ENCODE results near the gene SFSWAP.
"Not testable (repeated sequence)": the region's sequence is repeated elsewhere in the genome, so short reads cannot be mapped to it uniquely, and the experiment has no call there.

SFSWAP gene

DNA sequence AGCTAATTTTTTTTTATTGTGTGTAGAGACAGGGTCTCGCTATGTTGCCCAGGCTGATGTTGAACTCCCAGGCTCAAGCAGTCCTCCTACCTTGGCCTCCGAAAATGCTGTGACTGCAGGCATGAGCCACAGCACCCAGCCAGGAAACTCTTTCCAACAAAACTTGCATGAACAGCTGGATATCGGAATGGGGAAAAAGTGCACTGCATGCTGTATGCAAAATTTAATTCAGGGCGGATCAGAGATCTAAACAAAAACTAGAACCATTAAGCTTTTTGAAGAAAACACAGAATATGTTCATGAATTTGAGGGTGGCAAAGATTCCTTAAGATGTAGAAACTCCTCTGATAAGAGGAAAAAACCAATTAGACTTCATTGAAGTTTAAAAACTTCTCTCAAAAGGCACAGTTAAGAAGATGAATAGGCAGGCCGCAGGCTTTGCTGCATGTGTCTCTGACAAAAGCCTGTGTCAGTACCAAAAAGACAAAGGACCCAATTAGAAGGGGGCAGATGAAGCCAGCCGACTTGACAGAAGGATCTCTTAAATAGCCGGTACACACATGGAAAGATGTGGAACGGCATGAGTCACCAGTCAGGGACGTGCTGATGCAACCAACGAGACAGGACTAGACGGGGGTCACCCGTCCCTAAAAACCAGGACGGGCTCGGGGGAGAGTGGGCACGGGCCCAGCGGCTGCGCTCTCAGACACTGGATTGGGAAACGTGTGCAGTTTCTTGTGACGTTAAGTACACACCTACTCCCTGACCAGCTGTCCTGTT is 82.5 kb downstream of the SFSWAP start:
- no peak for DNase-seq (ENCODE audit: low spot score)

DNA sequence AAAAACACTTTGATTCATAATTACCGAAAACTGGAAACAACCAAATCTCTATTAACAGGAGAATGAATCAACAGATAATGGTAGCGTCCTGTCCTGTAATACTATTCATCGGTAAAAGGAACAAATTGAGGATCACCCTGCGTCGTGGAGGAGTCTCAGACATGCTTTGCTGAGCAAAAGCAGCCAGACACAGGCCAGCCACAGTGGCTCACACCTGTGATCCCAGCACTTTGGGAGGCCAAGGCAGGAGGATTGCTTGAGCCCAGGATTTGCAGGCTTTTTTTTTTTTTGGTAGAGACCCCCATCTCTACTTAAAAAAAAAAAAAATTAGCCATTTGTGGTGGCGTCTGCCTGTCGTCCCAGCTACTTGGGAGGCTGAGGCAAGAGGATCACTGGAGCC is 83.2 kb downstream of the SFSWAP start:
- DNase-seq (ENCODE audit: low spot score): no peak

DNA sequence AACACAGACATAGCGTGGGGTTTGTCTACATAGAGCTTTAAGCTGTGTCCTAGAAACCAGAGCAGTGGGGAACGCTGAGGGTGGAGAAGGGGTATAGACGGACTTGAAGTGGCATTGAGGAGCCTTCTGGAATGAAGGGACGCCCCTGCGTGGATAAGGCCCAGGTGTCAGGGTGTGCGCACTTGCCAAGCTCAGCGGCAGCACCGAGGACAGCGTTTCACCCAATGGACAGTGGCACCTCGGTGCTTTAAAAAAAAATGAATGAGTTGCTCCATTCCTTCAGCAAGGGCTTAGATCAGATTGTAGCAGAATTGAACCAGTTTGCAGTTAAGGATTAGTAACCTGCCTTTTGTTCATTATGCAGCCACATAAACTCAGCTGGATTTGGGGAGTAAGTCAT is 83.7 kb downstream of the SFSWAP start:
- DNase-seq (ENCODE audit: low spot score): no peak

DNA sequence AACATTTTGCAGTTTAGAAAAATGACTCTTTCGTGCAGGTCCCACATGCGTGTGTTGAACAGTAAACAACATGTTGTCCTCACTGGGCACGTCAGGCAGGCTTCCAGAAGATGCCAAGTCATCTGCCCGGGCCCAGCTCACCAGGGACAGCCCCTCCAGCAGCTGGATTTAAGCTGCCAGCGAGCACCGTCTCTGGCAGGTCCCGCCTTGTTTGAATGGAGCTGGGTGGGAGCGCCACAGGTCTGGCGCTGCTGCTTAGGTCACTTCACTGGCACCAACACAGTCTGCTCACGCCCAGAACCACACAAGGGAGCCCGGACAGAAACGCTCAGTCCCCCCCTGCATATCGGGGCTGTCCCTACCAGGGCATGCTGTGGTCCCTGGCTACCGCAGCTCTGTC is 84.2 kb downstream of the SFSWAP start:
- no peak for DNase-seq (ENCODE audit: low spot score)

DNA sequence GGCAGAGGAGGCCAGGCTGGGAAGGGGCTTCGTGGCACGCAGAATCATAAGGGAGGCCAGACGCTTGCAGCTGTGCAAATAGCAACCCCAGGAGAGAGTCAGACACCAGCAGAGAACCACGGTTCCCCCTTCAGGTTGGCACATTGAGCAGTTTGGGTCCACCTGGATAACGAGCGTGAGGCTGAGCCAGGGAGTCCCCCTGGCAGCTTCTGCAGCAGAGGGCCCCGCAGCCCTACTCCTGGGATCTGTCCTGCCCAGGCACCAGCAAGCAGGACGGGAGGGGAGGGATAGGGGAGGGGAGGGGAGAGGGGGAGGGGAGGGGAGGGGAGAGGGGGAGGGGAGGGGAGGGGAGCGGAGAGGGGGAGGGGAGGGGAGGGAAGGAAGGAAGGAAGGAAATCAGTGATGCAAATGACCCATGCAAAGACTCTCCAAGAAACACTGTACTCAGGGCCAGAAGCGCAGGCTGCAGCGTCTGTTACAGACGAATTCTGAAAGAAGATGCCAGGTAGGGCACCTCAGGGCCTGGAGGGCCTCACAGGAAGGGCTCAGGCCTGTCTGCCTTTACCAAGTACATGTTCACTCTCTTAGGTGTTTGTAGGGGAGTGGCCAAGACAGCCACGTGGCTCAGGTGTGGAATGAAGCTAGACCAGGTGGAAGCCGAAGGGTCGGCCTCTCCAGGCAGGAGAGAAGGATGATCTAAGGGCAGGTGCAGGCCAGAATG is 85.0 kb downstream of the SFSWAP start:
- DNase-seq (ENCODE audit: low spot score): no peak

DNA sequence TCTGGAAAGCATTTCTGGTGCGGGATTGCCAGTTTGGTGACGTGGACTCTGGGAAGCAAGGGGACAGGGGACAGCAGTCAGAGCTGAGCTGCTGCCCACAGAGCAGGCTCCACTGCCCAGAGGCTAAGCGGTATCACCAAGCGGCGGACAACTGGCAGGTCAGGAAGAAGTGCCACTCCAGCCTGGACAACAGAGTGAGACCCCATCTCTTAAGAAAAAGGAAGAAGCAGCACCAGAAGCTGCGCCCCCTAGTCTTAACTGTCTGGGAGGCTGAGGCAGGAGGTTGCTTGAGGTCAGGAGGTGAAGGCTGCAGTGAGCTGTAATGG is 85.5 kb downstream of the SFSWAP start:
- no peak for DNase-seq (ENCODE audit: low spot score)

DNA sequence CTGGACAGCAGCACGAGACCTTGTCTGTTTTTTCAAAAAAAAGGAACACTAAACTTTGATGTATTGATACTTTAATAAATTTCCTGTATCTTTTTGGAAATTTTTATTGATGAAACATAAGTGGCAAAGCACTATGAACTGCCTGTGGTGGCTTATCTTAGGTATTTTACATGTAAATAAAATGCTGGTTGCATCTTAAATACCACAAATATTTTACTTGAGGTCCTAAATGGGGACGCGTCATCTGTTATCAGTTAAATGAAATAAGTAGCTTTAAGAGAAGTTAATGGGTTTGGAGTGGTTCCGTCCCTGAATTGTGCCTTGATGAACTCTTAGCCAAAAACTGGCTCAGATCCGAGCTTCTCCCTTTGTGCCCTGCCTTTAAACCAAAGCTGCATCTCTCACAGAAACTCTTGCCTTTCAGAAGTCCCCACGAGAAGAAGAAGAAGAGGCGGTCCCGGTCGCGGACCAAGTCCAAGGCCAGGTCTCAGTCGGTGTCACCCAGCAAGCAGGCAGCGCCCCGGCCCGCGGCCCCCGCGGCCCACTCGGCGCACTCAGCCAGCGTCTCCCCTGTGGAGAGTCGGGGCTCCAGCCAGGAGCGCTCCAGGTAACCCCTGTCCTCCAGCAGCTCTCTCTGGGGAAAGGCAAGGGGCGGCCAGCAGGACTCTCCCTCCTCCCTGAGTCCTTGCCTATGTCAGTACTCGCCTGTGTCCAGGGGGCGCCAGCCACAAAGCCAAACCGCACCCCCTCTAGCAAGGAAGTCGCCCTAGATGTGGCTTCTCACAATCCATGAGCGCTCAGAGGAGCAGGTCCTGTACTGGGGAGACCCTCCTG is 86.1 kb downstream of the SFSWAP start:
- peak; percentile 17 for DNase-seq (ENCODE audit: low spot score)

DNA sequence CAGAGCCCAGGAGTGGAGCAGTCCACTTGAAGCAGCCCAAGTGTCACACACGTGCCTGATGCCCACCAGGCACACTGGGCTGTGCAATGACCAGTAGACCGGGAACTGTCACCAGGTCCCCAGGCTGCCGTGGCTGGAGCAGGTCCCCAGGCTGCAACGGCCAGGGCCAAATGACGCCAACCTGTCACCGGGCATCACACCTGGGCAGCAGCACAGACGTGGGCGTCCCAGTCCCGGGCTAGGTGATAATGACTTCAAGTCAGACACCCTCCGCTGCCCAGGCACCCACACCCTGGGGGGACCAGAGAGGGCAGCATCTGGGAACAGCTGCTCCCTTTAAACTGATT is 86.7 kb downstream of the SFSWAP start:
- DNase-seq (ENCODE audit: low spot score): no peak

DNA sequence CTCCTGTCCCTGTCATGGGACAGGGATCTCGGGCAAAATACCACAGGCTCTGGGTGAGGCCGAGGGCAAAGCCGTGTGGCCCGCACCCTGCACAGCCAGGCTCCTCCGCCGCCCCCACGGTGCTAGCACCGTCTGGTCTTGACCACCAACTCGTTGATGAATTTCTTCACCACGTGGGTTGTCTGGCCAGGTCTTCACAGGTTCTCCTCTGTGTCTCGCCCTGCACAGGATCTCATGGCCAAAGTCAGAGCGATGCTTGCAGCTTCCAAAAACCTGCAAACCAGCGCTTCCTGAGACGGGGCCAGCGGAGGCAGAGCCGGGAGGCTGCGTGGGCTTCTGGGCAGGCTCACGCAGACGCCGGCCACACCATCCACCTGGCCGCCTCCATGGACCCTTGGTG is 88.3 kb downstream of the SFSWAP start:
- no peak for DNase-seq (ENCODE audit: low spot score)

DNA sequence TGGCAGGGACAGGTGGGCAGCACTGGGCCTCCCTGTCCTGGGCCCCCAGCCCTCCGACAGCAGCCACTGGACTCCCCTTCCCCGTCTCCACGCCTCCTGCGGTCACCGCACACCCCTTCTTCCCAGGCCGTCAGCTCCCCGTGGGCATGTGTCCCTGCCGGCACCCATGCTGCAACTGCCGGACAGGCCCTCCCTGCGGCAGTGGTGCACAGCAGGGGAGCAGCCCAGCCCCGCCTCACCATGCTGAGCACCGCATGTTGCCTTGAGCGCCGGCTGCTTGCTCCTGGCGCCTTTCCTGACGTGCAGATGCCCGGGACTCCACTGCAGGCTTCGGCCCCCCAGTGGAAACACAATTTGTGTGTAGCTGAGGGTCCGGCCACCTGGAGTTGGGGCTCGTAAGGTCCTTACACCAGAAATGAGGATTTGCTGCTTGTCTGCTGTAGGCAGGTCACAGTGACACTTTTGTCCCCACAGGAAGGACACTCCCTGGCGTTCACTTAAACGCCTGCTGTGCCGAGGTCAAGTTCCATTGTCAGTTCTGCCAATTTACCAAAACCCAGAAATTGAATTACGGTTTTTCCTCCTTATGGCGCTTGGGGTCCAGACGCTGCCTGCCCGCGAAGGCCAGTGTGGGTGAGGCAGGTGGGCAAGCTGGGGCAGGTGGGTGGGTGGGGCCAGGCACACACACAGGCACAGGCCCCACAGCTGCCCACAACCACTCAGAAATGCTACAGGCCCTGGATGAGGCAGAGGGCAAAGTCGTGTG is 89.1 kb downstream of the SFSWAP start:
- no peak for DNase-seq (ENCODE audit: low spot score)

DNA sequence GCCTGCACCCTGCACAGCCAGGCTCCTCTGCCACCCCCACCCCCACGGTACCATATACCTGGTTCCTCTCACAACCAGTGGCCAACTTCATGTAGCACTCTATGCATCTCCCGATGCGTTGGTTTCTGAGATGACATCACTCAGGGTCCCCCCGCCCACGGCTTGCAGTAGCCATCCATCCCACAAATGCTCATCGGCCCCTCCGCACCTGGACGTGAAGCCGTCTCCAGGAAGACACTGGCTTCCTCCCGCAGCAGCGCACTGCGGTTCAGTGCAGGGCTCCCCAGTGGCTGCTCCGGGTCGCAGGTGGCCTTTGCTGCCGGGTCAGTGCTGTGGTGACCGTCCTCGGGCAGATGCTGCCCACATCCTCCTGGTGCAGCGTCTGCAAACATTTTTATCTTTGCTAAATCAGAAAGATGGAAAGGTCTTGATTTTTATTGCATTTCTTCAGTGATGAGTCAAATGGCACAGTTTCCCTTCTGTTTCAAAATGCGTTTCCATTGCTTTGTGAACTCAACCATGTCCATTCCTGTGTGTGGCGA is 89.8 kb downstream of the SFSWAP start:
- no peak for DNase-seq (ENCODE audit: low spot score)

DNA sequence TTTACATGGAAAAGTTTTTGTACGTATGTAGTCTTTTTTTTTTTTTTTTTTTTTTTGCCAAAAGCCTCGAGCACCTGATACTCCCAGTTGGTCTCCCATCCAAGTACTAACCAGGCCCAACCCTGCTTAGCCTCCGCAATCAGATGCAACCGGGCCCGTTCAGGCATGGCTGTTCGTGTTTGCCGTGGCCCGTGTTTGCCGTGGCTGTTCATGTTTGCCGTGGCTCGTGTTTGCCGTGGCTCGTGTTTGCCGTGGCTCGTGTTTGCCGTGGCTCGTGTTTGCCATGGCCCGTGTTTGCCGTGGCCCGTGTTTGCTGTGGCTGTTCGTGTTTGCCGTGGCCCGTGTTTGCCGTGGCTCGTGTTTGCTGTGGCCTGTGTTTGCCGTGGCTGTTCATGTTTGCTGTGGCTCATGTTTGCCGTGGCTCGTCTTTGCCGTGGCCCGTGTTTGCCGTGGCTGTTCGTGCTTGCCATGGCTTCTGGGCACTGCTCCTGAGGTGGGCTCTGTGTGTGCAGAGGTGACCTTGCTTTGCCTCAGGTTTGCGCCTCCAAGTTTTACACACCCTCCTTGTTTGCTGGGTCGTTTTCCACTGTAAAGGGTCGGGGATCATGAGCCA is 90.5 kb downstream of the SFSWAP start:
- DNase-seq (ENCODE audit: low spot score): no peak

DNA sequence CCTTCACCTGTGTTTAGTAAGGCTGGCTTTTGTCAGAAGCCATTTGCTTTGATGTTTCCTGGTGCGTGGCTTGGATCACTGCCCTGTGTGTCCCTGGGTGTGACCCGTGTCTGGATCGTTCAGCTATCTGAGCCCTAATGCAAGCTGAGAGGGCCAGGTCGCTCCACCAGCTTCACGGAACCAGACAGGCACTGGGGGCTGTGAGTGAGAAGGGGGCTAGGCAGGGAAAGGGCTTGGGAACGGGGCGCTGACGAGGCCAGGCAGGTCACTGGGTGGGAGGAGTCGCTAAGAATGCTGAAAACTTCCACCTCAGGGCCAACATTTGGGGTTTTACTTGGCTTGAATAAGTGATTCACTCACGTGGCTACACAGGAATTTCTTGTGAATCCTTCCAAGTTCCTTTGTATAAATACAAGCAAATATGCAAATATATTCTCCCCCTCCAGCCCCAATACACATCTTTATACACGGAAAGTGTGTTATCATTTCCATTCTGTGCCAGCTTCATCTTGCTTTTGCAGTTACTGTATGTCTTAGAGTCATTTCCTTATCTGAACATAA is 93.2 kb downstream of the SFSWAP start:
- no peak for DNase-seq (ENCODE audit: low spot score)

DNA sequence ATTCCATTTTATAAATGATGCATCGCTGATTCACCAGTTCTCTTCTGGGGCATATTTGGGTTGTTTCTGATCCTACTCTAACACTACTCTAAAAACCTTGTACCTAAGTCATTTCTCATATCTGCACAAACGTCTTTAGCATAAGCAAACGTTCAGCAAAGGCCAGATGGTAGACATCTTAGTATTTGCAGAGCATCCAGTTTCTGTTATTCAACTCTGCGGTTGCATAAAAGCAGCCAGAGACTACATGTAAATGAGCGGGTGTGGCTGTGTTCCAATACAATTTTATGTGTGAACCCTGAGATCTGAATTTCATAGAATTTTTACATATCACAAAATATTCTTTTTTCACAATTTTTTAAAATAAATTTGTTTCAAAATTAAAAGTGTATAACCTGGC is 94.5 kb downstream of the SFSWAP start:
- DNase-seq (ENCODE audit: low spot score): no peak

DNA sequence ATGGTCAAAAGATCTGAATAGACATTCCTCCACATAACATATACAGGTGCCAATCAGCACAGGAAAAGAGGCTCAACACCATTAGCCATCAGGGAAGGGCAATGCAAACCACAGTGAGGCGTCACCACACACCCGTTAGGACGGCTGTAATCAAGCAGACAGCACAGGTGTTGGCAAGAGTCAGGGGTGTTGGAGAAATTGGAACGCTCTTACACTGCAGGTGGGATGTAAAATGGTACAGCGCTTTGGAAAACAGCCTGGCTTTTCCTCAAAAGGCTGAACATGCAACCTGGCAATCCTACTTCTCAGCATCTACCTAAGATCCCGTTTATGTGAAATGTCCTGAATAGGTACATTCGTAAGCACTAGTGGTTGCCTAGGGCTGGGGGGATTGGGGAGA is 95.8 kb downstream of the SFSWAP start:
- DNase-seq (ENCODE audit: low spot score): no peak

DNA sequence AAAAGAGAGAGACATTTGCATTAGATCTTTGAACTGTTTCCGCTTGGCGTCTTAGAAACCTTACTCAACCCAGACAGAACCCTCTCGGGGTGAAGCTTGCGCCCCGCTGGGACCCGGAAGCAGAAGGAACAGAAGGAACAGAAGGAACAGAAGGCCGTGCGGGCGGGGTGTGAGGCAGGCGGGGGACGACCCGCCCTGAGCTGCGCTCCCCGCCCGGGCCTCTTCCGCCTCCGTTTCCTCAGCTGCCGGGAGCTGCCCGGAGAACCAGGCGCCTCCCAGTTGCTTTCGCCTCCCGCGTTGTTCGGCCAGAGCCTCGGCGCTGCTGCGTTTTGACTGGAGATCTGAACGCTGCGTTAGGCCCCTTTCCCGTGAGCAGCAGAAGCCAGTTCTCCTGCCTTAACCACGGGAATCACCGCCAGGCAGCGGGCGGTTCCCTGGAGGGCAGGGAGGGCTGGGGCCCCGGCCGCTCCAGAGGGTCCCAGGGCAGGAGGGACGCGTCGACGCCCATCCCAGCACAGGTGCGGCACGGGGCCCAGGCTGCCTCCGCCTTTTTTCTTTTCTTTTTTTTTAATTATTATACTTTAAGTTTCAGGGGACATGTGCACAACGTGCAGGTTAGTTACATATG is 98.0 kb downstream of the SFSWAP start:
- DNase-seq (ENCODE audit: low spot score): no peak

DNA sequence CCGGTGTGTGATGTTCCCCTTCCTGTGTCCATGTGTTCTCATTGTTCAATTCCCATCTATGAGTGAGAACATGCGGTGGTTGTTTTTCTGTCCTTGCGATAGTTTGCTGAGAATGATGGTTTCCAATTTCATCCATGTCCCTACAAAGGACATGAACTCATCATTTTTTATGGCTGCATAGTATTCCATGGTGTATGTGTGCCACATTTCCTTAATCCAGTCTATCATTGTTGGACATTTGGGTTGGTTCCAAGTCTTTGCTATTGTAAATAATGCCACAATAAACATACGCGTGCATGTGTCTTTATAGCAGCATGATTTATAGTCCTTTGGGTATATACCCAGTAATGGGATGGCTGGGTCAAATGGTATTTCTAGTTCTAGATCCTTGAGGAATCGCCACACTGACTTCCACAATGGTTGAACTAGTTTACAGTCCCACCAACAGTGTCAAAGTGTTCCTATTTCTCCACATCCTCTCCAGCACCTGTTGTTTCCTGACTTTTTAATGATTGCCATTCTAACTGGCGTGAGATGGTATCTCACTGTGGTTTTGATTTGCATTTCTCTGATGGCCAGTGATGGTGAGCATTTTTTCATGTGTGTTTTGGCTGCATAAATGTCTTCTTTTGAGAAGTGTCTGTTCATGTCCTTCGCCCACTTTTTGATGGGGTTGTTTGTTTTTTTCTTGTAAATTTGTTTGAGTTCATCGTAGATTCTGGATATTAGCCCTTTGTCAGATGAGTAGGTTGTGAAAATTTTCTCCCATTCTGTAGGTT is 98.8 kb downstream of the SFSWAP start:
- not testable (repeated sequence) for DNase-seq (ENCODE audit: low spot score)

DNA sequence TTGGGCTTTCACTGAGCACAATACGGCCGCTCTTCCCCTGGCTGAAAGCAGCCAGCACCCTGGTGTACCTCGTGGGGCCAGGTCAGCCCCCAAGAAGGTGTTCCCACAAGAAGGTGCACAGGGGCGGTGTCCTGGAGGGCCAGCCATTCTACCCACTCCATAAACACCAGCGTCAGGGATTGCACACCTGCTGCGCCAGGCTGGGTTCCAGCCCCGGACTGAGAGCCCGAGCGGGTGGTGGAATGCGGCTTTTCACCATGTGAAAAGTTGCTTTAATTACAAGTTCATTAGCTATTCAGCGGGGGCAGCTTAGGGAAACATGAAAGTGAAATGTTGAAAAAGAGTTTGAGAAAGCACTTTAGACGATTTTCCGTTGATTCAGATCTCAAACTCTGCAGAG is 99.8 kb downstream of the SFSWAP start:
- no peak for DNase-seq (ENCODE audit: low spot score)

DNA sequence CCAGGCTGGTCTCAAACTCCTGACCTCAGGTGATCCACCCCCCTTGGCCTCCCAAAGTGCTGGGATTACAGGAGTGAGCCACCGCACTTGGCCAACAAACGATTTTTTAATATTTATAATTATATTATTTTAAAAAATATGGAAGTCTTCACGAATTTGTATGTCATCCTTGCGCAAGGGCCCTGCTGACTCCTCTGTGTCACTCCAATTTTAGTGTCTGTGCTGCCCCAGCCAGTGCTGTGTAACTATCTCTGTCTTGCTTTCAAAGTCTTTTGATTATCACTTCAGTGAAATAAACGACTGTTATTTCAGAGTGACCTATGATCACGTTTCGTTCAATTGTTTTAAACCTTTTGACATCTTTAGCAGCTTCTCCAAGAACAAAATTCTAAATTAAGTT is 104.2 kb downstream of the SFSWAP start:
- no peak for DNase-seq (ENCODE audit: low spot score)

DNA sequence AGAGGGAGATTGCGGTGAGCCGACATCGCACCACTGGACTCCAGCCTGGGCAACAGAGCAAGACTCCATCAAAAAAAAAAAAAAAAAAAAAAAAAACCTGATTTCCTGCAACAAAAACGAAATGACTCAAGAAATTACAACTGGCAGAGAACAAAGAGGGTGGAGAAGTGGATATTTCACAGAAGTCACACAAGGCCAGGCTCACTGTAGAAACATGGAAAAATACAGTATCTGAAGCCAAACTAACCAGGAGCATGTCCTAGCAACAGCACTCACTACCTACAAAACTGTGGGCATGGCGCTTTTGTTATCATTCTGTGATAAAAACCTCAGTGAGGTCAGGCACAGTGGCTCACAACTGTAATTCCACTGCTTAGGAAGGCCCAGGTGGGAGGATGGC is 105.6 kb downstream of the SFSWAP start:
- no peak for DNase-seq (ENCODE audit: low spot score)

Measured in HuH-7 (cell line).